ENCODE measurements around the gene FCRLA.

- TF ChIP-seq, protein P1, sequence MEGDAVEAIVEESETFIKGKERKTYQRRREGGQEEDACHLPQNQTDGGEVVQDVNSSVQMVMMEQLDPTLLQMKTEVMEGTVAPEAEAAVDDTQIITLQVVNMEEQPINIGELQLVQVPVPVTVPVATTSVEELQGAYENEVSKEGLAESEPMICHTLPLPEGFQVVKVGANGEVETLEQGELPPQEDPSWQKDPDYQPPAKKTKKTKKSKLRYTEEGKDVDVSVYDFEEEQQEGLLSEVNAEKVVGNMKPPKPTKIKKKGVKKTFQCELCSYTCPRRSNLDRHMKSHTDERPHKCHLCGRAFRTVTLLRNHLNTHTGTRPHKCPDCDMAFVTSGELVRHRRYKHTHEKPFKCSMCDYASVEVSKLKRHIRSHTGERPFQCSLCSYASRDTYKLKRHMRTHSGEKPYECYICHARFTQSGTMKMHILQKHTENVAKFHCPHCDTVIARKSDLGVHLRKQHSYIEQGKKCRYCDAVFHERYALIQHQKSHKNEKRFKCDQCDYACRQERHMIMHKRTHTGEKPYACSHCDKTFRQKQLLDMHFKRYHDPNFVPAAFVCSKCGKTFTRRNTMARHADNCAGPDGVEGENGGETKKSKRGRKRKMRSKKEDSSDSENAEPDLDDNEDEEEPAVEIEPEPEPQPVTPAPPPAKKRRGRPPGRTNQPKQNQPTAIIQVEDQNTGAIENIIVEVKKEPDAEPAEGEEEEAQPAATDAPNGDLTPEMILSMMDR (IDR thresholded peaks at IDR 0.05), result no peak
- TF ChIP-seq EP300 (IDR thresholded peaks at IDR 0.05) (no peak), POLR2A (IDR thresholded peaks at IDR 0.05) (no peak)
Measured at GRCh38 chr1:161730050-161730564, 23.1 kb downstream of the FCRLA start.
